SK-N-SH treated with all-trans-retinoic acid at 6 μM for 48 hours (cell line): ENCODE results near the gene TOMM20.

Experiments used
- ATAC-seq: fragments of 200-7000 bp; cut with Tn5 transposase; 3 replicates; pipeline ENCODE4 v1.9.1; 2020; ENCODE audit warnings: mild to moderate bottlenecking, moderate library complexity
- ARNTL ChIP-seq: fragments of 450-650 bp; formaldehyde crosslinking; IDR thresholded peaks from 2 replicates; pipeline ENCODE4 v1.5.0; 2020; ENCODE audit warnings: low read depth, mild to moderate bottlenecking, moderate library complexity, borderline replicate concordance
- BACH2 ChIP-seq: fragments of 250-450 bp; sonication (Bioruptor Pico); IDR thresholded peaks from 2 replicates; pipeline ENCODE4 v1.9.0; 2021; ENCODE audit warnings: mild to moderate bottlenecking, borderline replicate concordance
- CREB5 ChIP-seq: fragments of 250-450 bp; sonication (Bioruptor Pico); IDR thresholded peaks from 2 replicates; pipeline ENCODE4 v1.5.1; 2020; ENCODE audit warnings: low read depth, mild to moderate bottlenecking, moderate library complexity
- CSDC2 ChIP-seq: fragments of 250-450 bp; sonication (Bioruptor Pico); IDR thresholded peaks from 2 replicates; pipeline ENCODE4 v1.5.0; 2020; ENCODE audit warnings: mild to moderate bottlenecking, moderate library complexity
- CSRNP3 ChIP-seq: fragments of 250-450 bp; sonication (Bioruptor Pico); IDR thresholded peaks from 2 replicates; pipeline ENCODE4 v1.5.1; 2021; ENCODE audit warnings: mild to moderate bottlenecking, moderate library complexity
- ESRRG ChIP-seq: fragments of 250-450 bp; sonication (Bioruptor Pico); IDR thresholded peaks from 2 replicates; pipeline ENCODE4 v1.6.1; 2021; ENCODE audit warnings: mild to moderate bottlenecking
- ISL1 ChIP-seq: fragments of 250-450 bp; sonication (Bioruptor Pico); IDR thresholded peaks from 2 replicates; pipeline ENCODE4 v2.1.2; 2022; ENCODE audit warnings: mild to moderate bottlenecking, moderate library complexity
- OSR1 ChIP-seq: fragments of 250-450 bp; sonication (Bioruptor Pico); IDR thresholded peaks from 2 replicates; pipeline ENCODE4 v1.8.0; 2022; ENCODE audit warnings: moderate library complexity, mild to moderate bottlenecking, inconsistent platforms
- PATZ1 ChIP-seq: fragments of 250-450 bp; sonication (Bioruptor Pico); IDR thresholded peaks from 2 replicates; pipeline ENCODE4 v1.8.0; 2020; ENCODE audit warnings: mild to moderate bottlenecking, moderate library complexity, borderline replicate concordance
- PPARA ChIP-seq: fragments of 250-450 bp; sonication (Bioruptor Pico); IDR thresholded peaks from 2 replicates; pipeline ENCODE4 v1.5.0; 2020; ENCODE audit warnings: mild to moderate bottlenecking, borderline replicate concordance
- RARB ChIP-seq: fragments of 250-450 bp; sonication (Bioruptor Pico); IDR thresholded peaks from 2 replicates; pipeline ENCODE4 v1.8.0; 2021; ENCODE audit warnings: mild to moderate bottlenecking, moderate library complexity
- SNAI2 ChIP-seq: fragments of 250-450 bp; sonication (Bioruptor Pico); IDR thresholded peaks from 2 replicates; pipeline ENCODE4 v1.5.0; 2020; ENCODE audit warnings: mild to moderate bottlenecking, moderate library complexity
- TSHZ2 ChIP-seq: fragments of 250-450 bp; sonication (Bioruptor Pico); IDR thresholded peaks from 2 replicates; pipeline ENCODE4 v1.5.0; 2020; ENCODE audit warnings: mild to moderate bottlenecking, moderate library complexity
- ZFP30 ChIP-seq: fragments of 450-650 bp; formaldehyde crosslinking; IDR thresholded peaks from 2 replicates; pipeline ENCODE4 v1.5.0; 2022; ENCODE audit warnings: mild to moderate bottlenecking, moderate library complexity
- ZNF565 ChIP-seq: fragments of 450-650 bp; formaldehyde crosslinking; conservative IDR thresholded peaks from 2 replicates; pipeline ENCODE4 v1.5.0; 2020; ENCODE audit warnings: low read depth, mild to moderate bottlenecking, moderate library complexity
- ZNF70 ChIP-seq: fragments of 450-650 bp; formaldehyde crosslinking; IDR thresholded peaks from 2 replicates; pipeline ENCODE4 v1.5.0; 2020; ENCODE audit warnings: mild to moderate bottlenecking, moderate library complexity
- ZNF8 ChIP-seq: fragments of 450-650 bp; formaldehyde crosslinking; IDR thresholded peaks from 2 replicates; pipeline ENCODE4 v1.5.0; 2020; ENCODE audit warnings: mild to moderate bottlenecking, moderate library complexity

TOMM20 gene

GRCh38 chr1:235107368-235108184 is 21.1 kb downstream of the TOMM20 start:
- TF ChIP-seq TSHZ2 (no peak), SNAI2 (CRISPR knock-in tag) (no peak), CSRNP3 (no peak), ARNTL (CRISPR knock-in tag) (no peak), ISL1 (CRISPR knock-in tag) (no peak), ZNF8 (no peak), PPARA (CRISPR knock-in tag) (no peak), OSR1 (CRISPR knock-in tag) (no peak), RARB (CRISPR knock-in tag) (no peak), ZNF70 (CRISPR knock-in tag) (no peak)
- no peak for ATAC-seq

GRCh38 chr1:235106457-235106856 is 22.2 kb downstream of the TOMM20 start:
- no peak for TF ChIP-seq ARNTL (CRISPR knock-in tag)
- TF ChIP-seq, all 23 proteins: peak for 0
- ATAC-seq: no peak

- TF ChIP-seq ISL1 (CRISPR knock-in tag) (no peak), PATZ1 (CRISPR knock-in tag) (no peak), TSHZ2 (no peak), OSR1 (CRISPR knock-in tag) (no peak), ZFP30 (CRISPR knock-in tag) (no peak), CSRNP3 (no peak), BACH2 (CRISPR knock-in tag) (no peak), CSDC2 (CRISPR knock-in tag) (no peak), ESRRG (CRISPR knock-in tag) (no peak), ZNF565 (CRISPR knock-in tag) (no peak), ARNTL (CRISPR knock-in tag) (no peak), CREB5 (no peak), ZNF70 (CRISPR knock-in tag) (no peak), ZNF8 (no peak), RARB (CRISPR knock-in tag) (no peak)
- peak; percentile 16 for ATAC-seq
Measured at GRCh38 chr1:235105051-235106043, 23.3 kb downstream of the TOMM20 start.
